Lung microvascular endothelial cell (primary cell): ENCODE data around the gene CCDC39. TPM values are rescaled to one million over a fixed set of nuclear protein-coding genes. Genes with fewer than 3 reads are reported as not detected.

Source experiments
- DNase-seq, 2 donors: peaks; one replicate each; pipeline versions ENCODE4 v3.0.0 to v3.0.0-alpha.2; 2010; ENCODE audit warnings: low read depth in 2 of 2
- total RNA-seq: library from RNA; depleted of rRNA; stranded (reverse); fragments of >200 nt; gene quantifications from 2 replicates; pipeline ENCODE4 v1.2.1, GENCODE V29; 2014

Gene CCDC39
- not detected in 2 replicates for total RNA-seq

DNA sequence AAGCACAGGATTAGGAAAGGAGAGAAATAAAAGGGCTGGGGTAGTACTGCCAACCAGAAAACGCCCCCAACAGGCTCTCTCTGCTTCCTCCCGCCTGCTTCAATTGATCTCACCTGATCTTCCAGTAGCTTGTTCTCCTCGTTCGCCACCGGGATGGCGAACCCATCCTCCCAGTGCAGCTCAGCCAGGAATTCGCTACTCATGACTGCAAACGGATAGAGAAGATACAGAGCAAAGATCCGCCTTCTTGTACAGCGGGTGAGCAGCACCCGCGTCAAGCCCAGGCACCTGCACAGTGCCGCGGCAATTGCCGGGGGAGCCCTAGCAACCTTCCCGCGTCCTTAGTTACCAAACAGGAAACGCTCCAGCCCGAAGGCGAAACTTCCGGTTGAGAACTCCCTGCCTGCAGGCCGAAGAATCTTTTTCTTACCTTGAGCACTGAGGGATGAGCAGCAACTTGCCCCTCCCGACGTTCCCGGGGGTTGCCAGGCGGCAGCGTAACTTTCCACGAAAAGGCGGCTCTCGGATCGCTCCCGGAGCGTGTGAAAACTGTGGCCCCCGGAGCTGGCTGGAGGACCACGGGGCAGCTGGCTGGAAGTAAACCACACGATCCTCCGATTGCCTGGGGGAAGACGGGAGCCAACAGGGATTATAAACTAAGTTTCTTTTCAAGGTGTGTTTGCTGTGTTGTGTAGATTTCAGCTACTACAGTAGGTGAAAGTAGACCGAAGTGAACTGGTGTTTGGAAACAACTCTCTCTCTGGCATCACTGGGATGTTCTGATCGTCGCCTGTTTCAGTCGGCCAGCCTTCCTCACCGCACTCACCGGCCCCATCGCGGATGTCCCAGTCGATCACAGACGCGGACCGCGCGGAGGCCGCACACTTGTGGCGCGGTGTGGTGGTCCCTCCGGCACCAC lies at the start of gene CCDC39:
CCDC39 (minus strand) TSS at position 312 of the 919 bp plus-strand sequence; CDS start at position 203, 109 bp downstream.
- peak; percentile 47 to 55 for DNase-seq

DNA sequence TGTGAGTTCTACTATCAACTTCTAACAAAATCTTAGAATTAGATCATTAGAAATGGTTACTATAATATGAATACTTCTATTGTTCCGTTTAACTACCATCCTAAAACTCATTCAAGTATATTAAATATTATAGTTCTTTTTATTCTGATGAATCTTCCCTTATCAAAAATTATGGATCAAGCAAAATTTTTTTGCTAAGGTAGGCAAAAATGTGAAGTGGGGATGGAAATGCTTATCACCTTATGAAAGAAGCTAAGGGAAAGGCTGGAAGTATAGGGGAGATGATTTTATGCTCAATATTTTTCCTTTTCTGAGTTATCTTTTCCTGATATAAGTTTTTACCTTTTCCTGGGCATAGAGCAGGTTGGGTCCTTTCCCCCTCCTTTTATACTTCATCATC lies 40.7 kb upstream of the CCDC39 start:
- no peak for DNase-seq

DNA sequence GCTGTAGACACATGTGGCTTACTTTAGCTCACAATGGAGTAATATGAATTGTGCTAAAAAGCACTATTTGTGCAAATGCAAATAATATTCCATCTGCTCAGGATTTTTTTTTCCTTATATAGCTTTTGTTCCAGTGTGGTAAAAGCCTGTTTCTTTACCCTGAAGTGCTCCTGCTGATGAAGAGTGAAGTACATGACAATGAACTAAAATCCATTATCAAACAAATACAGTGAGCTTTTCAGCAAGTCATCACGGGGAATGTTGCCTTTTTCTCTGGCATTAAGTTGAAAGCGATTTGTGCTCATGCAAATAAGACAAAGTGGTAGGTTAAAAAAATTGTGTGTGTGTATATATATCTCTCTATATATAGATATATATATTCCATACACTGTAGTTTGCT lies 28.6 kb upstream of the CCDC39 start:
- no peak for DNase-seq

DNA sequence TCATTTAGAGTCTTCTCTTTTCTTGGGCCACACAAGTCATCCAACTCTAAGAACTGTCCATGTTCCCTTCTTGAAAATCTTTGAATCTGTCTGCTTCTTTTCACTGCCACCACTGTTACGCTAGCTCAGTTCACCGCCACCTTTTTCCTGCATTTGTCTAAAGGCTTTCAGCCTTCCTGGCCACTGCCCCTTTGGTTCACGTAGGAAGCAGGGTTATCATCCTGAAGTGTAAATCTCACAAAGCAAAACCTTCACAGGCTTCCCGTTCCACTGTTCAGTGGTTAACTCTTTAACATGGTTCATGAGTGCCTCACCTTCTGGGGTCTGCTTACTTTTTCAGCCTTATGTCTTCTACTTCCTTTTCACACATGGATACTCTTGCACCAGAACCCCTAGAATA lies 26.3 kb upstream of the CCDC39 start:
- DNase-seq: peak; percentile 1 to 40

DNA sequence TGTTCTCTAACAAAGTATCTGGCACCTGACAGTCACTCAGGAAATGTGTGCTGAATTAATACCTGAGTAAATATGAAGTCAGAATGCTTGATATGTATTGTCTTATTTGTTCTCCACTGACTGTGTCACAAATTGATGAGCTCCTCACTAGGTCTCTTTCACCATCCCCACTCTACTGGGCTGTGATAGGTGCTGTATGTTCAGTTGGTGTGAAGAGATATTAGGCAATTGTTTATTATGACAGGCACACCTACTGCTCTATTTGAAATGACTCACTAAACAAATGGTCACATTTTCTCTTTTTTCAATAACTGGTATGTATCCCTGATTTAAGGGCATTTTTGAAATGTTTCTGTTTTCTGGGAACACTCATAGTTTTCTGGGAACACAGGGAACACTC lies 25.2 kb upstream of the CCDC39 start:
- DNase-seq: no peak

DNA sequence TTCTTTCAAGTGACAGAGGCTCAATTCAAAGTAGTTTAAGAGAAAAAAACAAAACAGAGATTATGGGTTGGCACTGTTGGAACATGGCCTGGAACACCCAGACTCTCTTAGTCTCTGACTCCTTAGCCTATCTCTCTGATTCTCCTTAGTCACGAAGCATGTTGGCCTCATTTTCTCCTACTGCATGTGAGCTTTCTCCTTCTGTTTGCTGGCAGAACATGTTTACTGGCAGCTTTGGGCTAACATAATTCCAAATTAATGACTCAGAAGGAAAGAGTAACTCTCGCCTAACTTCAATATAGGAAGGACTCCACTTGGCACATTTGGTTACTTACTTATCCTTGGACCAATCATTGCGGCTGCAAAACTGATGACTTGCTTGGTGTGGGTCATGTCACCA lies 21.7 kb upstream of the CCDC39 start:
- DNase-seq: no peak

DNA sequence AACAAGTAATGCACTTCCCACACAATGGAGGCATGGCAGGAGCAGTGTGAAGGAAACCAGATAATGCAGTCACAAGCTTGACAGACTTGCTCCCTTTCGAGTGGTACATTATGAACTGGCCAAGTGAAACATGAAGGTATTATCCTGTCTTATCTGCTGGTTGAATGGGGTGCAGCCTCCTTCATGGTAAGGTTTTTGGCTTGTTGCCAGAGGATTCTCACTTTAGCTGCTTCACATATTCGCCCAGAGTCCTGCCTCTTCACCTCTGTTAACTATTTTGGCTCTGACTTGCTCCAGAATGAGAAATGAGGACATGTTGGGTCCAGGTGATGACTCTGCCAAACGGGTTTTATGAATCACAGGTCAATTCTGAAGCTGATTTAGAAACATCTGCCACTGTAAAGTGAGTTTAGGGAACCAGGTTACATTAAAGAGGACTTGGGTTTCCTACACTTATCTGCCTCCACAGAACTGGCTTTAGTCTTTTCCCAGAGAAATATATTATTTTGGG lies 19.5 kb upstream of the CCDC39 start:
- no peak for DNase-seq

DNA sequence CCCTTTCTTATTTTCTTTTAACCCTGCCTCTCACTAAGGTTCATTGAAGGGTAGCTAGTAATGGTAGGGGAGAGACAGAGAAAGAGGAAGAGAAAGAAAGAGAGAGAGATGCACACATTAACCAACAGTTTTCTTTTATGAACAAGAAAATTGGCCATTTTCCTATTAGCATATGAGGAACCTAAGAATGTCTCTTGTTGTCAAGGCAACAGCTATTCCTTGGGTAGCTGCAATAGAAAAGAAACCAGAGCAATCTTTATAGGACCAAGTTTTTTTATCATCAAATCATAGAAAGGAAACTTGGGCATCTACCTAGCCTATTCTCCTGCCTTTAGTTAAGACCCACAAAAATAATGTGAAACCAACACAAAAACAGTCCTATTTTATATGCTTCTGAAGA lies 15.0 kb upstream of the CCDC39 start:
- no peak for DNase-seq

DNA sequence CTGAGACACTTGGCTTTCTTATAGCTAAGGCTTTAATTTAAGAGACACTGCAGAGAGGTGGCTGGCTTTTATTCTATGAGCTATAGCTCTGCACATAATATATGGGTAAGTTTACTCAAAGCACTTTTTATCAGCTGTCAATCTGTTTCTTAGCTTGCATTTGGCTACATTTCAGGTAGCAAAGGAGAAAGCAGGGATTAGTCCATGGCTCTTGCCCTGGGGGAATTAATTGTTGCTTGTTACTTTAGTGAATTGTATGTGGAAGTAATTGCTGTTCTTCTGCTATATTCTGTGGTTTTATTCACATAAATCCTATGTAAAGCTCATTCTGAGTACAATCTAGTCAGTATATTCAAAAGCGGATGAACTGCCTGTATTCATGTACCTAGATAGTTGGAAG lies 14.4 kb upstream of the CCDC39 start:
- no peak for DNase-seq

DNA sequence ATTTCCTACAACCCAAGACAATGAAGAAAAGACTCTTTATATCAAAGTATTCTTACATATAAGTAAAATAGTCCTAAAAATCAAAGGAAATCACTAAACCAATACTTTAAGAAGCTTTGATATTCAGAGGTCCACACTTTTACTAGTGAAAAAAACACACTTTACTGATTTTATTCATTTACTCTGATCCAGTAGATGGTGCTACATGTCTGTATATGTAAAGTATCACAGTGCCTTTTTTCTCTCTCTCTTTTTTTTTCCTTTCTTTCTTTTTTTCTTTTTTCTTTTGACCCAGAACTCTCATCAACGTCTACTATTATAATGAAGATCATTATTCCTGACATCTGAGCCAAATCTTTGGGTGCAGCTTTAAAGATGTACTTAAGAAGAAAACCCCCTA lies 10.8 kb upstream of the CCDC39 start:
- DNase-seq: no peak

DNA sequence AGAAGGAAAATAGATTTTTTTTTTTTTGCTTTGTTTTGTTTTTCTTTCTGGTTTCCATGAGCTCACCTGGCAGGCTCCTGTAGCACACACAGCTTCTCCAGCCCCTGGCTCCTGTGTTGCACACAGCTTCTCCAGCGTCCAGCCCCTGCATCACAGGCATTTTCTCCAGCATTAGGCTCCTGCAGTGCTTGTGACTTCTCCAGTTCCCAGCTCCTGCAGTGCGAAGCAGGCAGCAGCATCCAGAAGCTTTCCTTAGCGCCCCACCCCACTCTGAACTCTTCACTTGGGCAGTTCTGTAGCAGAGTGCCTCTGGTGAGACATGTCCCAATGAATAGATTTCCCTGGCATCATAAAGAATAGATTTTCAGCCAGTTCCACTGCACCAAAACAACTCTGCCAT lies 5.5 kb upstream of the CCDC39 start:
- DNase-seq: no peak

DNA sequence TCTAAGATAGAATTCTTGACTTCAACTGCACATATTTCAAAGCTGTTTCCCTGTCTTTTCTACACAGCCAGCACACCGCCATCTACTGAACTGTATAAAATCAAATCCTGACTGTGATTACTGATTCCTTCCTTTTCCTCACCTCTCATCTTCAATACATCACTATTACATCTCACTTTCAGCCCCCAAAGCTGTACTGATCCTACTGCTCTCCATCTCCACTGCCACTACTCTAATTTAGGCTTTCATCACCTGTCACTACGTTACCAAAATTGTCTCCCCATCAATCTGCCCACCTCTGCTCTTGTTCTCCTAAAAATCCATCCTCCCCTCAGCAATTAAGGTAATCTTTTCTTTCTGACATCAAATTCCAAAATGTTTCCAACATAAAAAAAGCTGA lies 4.5 kb upstream of the CCDC39 start:
- DNase-seq: no peak

DNA sequence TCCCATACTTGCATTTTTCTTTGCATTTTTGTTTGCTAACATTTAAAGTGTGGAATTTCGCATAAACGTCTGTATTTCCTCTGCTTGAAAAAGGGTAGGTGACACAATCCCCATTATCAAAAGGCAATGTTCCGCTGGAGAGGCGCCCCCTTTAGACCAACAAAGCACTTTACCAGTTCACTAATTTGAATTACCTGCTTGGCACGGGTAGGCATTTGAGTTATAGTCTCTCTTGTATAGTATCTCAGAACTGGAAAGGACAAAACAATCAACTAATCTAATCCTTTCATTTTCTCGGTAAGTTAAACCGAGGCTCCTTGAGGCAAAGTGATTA lies 775 bp upstream of the CCDC39 start:
- DNase-seq: peak; percentile 32 to 62

DNA sequence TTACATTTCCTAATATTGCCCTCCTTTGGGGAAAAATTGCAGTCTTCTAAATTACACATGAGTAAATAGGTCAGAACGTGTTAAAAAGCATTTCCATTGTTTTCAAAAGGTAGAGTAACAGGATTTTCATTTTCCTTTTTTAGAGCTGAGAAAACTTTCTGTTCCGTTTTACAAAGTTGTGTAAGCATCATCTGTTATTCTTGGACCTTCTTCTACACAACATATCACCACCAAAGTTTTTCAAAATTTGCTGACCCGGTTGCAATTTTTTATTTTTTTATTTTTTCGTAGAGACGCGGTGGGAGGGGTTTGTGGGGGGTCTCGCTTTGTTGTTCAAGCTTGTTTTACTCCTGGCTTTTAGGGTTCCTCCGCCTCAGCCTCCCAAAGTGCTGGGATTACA lies 1.1 kb downstream of the CCDC39 start:
- peak in 1 of 2 donors; percentile 35 for DNase-seq

DNA sequence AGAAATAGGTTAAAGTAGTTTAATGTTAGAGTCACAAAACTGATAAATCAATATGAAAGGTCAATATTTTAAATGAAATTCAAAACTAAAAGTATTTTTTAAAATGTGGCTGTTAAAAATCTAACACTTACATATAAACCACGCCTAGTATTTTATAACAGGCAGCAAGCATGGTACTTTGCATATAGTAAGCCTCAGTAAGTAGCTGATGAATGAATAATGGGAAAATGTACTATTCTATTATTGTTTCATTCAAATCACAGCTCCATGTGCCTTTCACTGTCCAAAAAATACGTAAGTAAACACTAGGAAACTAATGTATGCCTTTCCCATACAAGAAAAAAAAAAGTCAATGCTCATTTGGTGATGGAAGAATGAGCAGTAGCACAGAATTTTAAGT lies 17.8 kb downstream of the CCDC39 start:
- no peak for DNase-seq

DNA sequence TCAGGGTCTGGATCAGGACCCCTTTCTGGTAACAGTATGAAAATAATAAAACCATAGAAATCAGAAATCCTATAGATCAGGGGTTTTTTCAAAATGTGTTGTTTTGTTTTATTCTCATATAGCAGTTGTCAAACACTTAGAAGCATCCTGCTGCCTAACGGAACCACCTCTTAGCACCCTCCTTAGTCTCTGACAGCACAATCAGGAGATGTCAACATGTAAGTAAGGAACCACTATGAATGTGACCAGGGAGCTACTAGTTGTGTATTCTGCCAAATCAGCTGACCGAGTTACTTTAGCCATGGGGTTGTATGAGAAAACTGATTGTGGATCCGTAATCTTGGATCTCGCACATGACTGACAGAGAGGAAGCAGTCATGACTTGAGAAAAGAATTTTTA lies 22.2 kb downstream of the CCDC39 start:
- DNase-seq: no peak

DNA sequence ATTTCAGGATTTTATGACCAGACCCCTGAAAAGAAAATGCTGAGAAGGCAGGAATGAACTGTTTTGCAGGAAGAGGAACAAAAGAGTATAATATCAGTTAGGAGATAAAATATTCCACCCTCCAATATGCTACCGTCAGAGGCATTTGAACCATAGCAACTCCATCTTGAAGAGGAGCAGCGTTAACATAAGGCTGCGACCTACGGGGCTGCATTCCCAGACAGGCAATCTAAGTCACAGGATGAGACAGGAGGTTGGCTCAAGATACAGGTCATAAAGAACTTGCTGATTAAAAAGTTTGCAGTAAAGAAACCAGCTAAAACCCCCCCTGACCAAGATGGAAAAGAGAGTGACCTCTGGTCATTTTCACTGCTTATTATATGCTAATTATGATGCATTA lies 22.9 kb downstream of the CCDC39 start:
- no peak for DNase-seq

DNA sequence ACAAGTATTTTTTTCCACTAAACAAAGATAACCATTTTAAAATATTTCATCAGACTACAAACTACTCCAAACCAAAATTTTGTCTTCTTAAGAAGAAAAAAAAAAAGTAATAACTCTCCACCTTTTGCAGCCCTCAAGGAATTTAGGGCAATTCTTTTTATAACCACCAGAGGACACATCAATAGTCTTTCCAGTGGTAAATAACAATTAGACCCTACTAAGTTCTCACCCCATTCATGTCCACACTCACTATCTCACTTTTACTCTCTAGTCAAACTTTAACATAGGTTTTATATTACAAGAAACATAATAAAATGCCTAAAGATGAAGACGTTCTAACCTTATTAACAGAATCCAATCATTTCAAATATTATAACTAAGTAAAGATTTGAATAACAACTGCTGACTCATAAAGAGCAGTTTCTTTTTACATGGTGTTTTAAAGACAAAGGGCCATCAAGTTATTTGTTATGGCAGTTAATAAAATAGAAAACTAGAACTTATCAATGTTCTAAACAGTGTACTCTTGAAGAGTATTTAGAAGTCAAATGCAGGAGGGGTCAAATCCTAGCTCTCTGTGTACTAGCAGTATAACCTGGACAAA lies 33.0 kb downstream of the CCDC39 start:
- no peak for DNase-seq

DNA sequence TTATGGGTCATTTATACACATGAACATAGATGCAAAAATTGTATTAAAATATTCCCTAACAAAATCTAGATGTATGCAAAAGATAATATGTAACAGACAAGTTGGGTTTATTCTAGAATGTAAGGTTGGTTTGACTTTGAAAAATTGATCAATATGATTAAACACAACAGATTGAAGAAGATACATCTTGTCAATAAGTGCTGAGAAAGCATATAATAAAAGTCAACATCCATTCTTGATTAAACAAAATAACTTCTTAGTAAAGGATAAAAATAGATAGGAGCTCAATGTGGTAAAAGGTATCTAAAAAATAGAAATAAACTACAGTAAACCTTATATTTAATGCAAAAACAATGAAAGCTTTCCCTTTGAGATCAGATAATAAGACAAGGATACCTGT lies 38.3 kb downstream of the CCDC39 start:
- no peak for DNase-seq

DNA sequence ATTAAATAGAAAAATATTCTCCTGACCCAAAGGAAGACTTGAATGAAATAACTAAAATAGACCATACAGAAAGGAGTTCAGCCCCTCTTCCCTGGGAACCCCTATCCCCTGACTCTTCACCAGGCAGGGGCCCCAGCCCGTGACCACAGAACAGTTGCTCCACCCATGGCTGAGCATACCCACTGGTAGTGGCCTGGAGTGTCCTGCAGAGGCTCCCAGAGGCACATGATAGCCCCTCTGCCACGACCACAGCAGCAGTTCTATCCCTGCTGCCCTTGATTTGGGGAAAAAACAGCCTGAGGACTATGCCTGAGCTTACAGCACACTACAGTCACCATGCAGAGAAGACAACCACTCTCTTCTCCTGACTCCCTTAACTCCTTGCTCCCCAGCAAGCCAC lies 45.6 kb downstream of the CCDC39 start:
- DNase-seq: no peak

DNA sequence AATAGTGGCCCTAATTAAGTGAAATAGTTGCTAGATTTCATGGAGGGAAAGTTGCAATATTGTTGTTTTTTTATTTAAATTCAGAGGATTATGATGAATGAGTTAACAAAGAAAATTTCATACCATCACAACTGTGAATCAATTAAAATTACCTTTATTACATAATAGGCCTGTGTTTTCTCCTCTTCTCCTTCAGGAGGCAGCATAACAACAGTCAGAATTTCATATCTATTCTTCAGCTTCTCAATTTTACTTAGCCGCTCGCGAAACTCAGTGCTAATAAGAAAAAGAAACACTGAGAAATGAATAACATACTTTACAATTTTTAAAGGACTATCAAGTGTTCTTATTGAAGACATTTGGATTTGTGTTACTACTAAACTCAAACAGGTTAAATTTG lies 48.0 kb downstream of the CCDC39 start:
- DNase-seq: no peak

DNA sequence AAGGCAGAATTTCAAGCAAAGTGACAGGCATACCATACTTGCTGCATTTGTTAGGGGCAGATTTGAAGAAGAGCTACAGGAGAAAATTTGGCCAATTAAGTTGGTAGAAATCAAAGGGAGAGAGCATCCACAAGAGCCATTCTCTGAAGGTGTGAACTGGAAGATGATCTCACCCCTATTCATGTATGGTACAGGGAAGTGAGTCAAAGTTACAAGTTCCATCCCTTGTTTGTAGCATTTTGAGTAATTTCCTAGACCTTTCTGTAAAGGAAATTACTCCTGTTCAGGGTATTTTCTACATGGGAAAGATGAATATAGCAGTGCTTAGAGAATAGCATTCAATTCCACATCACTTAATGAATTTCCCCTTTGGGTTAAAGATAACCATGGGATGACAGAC lies 48.9 kb downstream of the CCDC39 start:
- DNase-seq: peak; percentile 1 to 75

DNA sequence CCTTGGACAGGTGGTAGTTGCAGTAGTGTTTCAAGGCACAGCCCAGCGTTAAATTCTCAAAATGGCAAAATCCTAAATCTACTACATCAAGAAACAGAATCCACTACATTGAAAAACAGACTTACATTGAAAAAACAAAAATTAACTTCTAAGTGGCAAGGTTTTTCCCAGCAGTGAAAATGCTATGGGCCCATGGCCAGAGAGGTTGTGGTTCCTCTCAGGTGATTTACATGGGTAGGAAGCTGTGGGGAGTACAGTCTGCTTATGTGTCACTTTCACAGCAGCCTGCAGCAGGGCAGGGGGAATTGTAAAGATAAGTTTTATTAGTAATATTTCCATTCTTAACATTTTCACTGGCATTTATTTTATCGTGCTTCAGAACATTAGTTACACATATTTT lies 52.4 kb downstream of the CCDC39 start:
- DNase-seq: no peak
